GM19239 (cell line): ENCODE data around the gene LRRC36.
"Not testable (repeated sequence)": the region's sequence is repeated elsewhere in the genome, so short reads cannot be mapped to it uniquely, and the experiment has no call there.

Experiments
- DNase-seq: peaks from one replicate; pipeline ENCODE4 v3.0.0; 2011; ENCODE audit warnings: low spot score; ENCODE audit not compliant: insufficient read length
- FAIRE-seq: peaks from 2 replicates; lab custom pipeline; 2011; peaks lifted over from hg19 to GRCh38; lab: Jason Lieb, UNC

LRRC36 gene

GRCh38 chr16:67339453-67339852 lies 12.8 kb downstream of the LRRC36 start:
- no peak for FAIRE-seq

GRCh38 chr16:67341250-67341649 lies 14.6 kb downstream of the LRRC36 start:
- DNase-seq (no peak), FAIRE-seq (no peak)

More at GRCh38 chr16:67339453-67339852, 12.8 kb downstream of the LRRC36 start:
- DNase-seq: no peak

- DNase-seq (no peak), FAIRE-seq (no peak)
These were observed 16.0 kb downstream of the LRRC36 start for GRCh38 chr16:67342616-67343015.

GRCh38 chr16:67345401-67345800 lies 18.8 kb downstream of the LRRC36 start:
- DNase-seq (no peak), FAIRE-seq (no peak)

GRCh38 chr16:67346341-67346740 lies 19.7 kb downstream of the LRRC36 start:
- DNase-seq (no peak), FAIRE-seq (no peak)

- DNase-seq: no peak
- FAIRE-seq: no peak
These were observed 22.6 kb downstream of the LRRC36 start for GRCh38 chr16:67349172-67349571.

GRCh38 chr16:67350324-67350723 lies 23.7 kb downstream of the LRRC36 start:
- FAIRE-seq (no peak), DNase-seq (no peak)

GRCh38 chr16:67352463-67352862 lies 25.8 kb downstream of the LRRC36 start:
- not testable (repeated sequence) for FAIRE-seq, DNase-seq

GRCh38 chr16:67356396-67356795 lies 29.8 kb downstream of the LRRC36 start:
- FAIRE-seq (no peak), DNase-seq (no peak)

- FAIRE-seq: no peak
- DNase-seq: no peak
These were observed 30.9 kb downstream of the LRRC36 start for GRCh38 chr16:67357561-67357960.

- not testable (repeated sequence) for DNase-seq, FAIRE-seq
These were observed 33.1 kb downstream of the LRRC36 start for GRCh38 chr16:67359540-67360269.

GRCh38 chr16:67361038-67361437 lies 34.4 kb downstream of the LRRC36 start:
- DNase-seq (no peak), FAIRE-seq (no peak)

GRCh38 chr16:67364600-67365235 lies 38.1 kb downstream of the LRRC36 start:
- no peak for DNase-seq
- FAIRE-seq: no peak

GRCh38 chr16:67370661-67371060 lies 44.0 kb downstream of the LRRC36 start:
- FAIRE-seq (no peak), DNase-seq (no peak)

GRCh38 chr16:67372664-67373063 lies 46.0 kb downstream of the LRRC36 start:
- no peak for FAIRE-seq
- no peak for DNase-seq

- DNase-seq, FAIRE-seq: not testable (repeated sequence)
These were observed 49.4 kb downstream of the LRRC36 start for GRCh38 chr16:67376012-67376411.

GRCh38 chr16:67378642-67379041 lies 52.0 kb downstream of the LRRC36 start:
- DNase-seq: no peak

GRCh38 chr16:67383284-67383683 lies 56.7 kb downstream of the LRRC36 start:
- DNase-seq: no peak
- FAIRE-seq: no peak

More at GRCh38 chr16:67378642-67379041, 52.0 kb downstream of the LRRC36 start:
- FAIRE-seq: no peak

- no peak for FAIRE-seq
These were observed 58.3 kb downstream of the LRRC36 start for GRCh38 chr16:67384778-67385510.

GRCh38 chr16:67386861-67387455 lies 60.3 kb downstream of the LRRC36 start:
- no peak for DNase-seq
- no peak for FAIRE-seq

More at GRCh38 chr16:67384778-67385510, 58.3 kb downstream of the LRRC36 start:
- no peak for DNase-seq
